NCI-H524 treated with DMSO at 0.1 percent for 48 hours (cell line): Measurements from ENCODE around the gene ELMO1.
"Not testable (repeated sequence)": the region's sequence is repeated elsewhere in the genome, so short reads cannot be mapped to it uniquely, and the experiment has no call there.

ENCODE experiments used
- DNase-seq: peaks from one replicate; lab custom pipeline; 2025; lab: John Stamatoyannopoulos, UW

The ELMO1 gene

GRCh38 chr7:36977878-36978277 lies 470.8 kb downstream of the ELMO1 start:
- DNase-seq, result no peak

- not testable (repeated sequence) for DNase-seq
These were observed 475.1 kb downstream of the ELMO1 start for GRCh38 chr7:36973534-36973933.

GRCh38 chr7:36972140-36972518 lies 476.5 kb downstream of the ELMO1 start:
- no peak for DNase-seq

- no peak for DNase-seq
These were observed 477.0 kb downstream of the ELMO1 start for GRCh38 chr7:36971515-36972139.

GRCh38 chr7:36970551-36971514 lies 477.8 kb downstream of the ELMO1 start:
- no peak for DNase-seq

GRCh38 chr7:36969376-36969775 lies 479.3 kb downstream of the ELMO1 start:
- no peak for DNase-seq

GRCh38 chr7:36967387-36967786 lies 481.3 kb downstream of the ELMO1 start:
- no peak for DNase-seq

GRCh38 chr7:36966636-36967035 lies 482.0 kb downstream of the ELMO1 start:
- DNase-seq, result no peak

- no peak for DNase-seq
These were observed 482.6 kb downstream of the ELMO1 start for GRCh38 chr7:36966039-36966438.

GRCh38 chr7:36965625-36966024 lies 483.0 kb downstream of the ELMO1 start:
- no peak for DNase-seq

- DNase-seq, result no peak
These were observed 484.4 kb downstream of the ELMO1 start for GRCh38 chr7:36964297-36964696.

- no peak for DNase-seq
These were observed 486.3 kb downstream of the ELMO1 start for GRCh38 chr7:36962367-36962766.

GRCh38 chr7:36961693-36962092 lies 487.0 kb downstream of the ELMO1 start:
- no peak for DNase-seq

- DNase-seq, result no peak
These were observed 487.6 kb downstream of the ELMO1 start for GRCh38 chr7:36961097-36961496.

GRCh38 chr7:36960105-36960504 lies 488.6 kb downstream of the ELMO1 start:
- DNase-seq, result no peak

- DNase-seq, result no peak
These were observed 490.4 kb downstream of the ELMO1 start for GRCh38 chr7:36958111-36958733.

GRCh38 chr7:36957620-36958019 lies 491.0 kb downstream of the ELMO1 start:
- DNase-seq, result no peak

- no peak for DNase-seq
These were observed 491.9 kb downstream of the ELMO1 start for GRCh38 chr7:36956814-36957213.

- DNase-seq, result no peak
These were observed 493.1 kb downstream of the ELMO1 start for GRCh38 chr7:36955456-36956129.

GRCh38 chr7:36951257-36951697 lies 497.4 kb downstream of the ELMO1 start:
- no peak for DNase-seq

GRCh38 chr7:36949711-36950600 lies 498.7 kb downstream of the ELMO1 start:
- no peak for DNase-seq
